GM21367 (cell line): ENCODE measurements around the gene MCRIP1.

Experiments used
- ATAC-seq: cut with Tn5 transposase; IDR thresholded peaks from one replicate; pipeline ENCODE4 v1.9.1; 2021; ENCODE audit not compliant: unreplicated experiment

The MCRIP1 gene

GRCh38 chr17:81860756-81861568 is 27.9 kb upstream of the MCRIP1 start:
- peak; percentile 68 for ATAC-seq

- peak; percentile 59 for ATAC-seq
Observed at GRCh38 chr17:81859906-81860755, 27.0 kb upstream of the MCRIP1 start, which contains the start of gene P4HB. Gene P4HB (minus strand): TSS chr17:81860535. CDS start chr17:81860471, 64 bp downstream.

GRCh38 chr17:81858967-81859905 is 26.1 kb upstream of the MCRIP1 start:
- no peak for ATAC-seq

GRCh38 chr17:81858170-81858966 is 25.3 kb upstream of the MCRIP1 start:
- ATAC-seq, result no peak

- no peak for ATAC-seq
Observed at GRCh38 chr17:81854974-81855774, 22.1 kb upstream of the MCRIP1 start.

GRCh38 chr17:81852237-81852636 is 19.1 kb upstream of the MCRIP1 start:
- no peak for ATAC-seq

GRCh38 chr17:81851423-81851822 is 18.3 kb upstream of the MCRIP1 start:
- ATAC-seq, result no peak

GRCh38 chr17:81849457-81849856 is 16.4 kb upstream of the MCRIP1 start:
- ATAC-seq, result no peak

- no peak for ATAC-seq
Observed at GRCh38 chr17:81846743-81847689, 13.9 kb upstream of the MCRIP1 start.

- ATAC-seq, result no peak
Observed at GRCh38 chr17:81845881-81846742, 13.0 kb upstream of the MCRIP1 start.

GRCh38 chr17:81845361-81845760 is 12.3 kb upstream of the MCRIP1 start:
- no peak for ATAC-seq

- ATAC-seq, result no peak
Observed at GRCh38 chr17:81844887-81845286, 11.8 kb upstream of the MCRIP1 start.

- ATAC-seq, result no peak
Observed at GRCh38 chr17:81844327-81844851, 11.3 kb upstream of the MCRIP1 start.

GRCh38 chr17:81843713-81844326 is 10.7 kb upstream of the MCRIP1 start:
- no peak for ATAC-seq

GRCh38 chr17:81842725-81843504 is 9.8 kb upstream of the MCRIP1 start:
- no peak for ATAC-seq

- ATAC-seq, result no peak
Observed at GRCh38 chr17:81842378-81842724, 9.3 kb upstream of the MCRIP1 start.
